ENCODE results near the gene MAP4K5. TPM values are rescaled to one million over a fixed set of nuclear protein-coding genes. Genes with fewer than 3 reads are reported as not detected.
A peak's percentile ranks its signal among the peaks of the same experiment; 100 is the strongest.

Gene MAP4K5
- total and polyA plus RNA-seq, 5 donors = 8.4 to 29.0 (median 20.4) TPM

GRCh38 chr14:50398189-50398580 lies 134.2 kb downstream of the MAP4K5 start:
- Histone ChIP-seq H3K4me3 (ENCODE audit: low read length) (no peak overlapping the region), H3K27me3 (ENCODE audit: control insufficient read depth, insufficient read depth) (no peaks in the 10 kb centered on the region), H3K9me3 (ENCODE audit: control insufficient read depth, low read length) (no peaks in the 10 kb centered on the region), H3K27ac (ENCODE audit: low read length) (no peak overlapping the region), H3K4me1 (ENCODE audit: control insufficient read depth, insufficient read depth, low read length) (no peaks in the 10 kb centered on the region)
- WGBS = 94% methylated on average over 2 of the region's 2 CpGs
- ATAC-seq (no peak), DNase-seq (no peak)
- intact Hi-C loops (cut with DNase I) = no loop called here

- Histone ChIP-seq H3K4me1 (ENCODE audit: control insufficient read depth, insufficient read depth, low read length) (no peaks in the 10 kb centered on the region), H3K27ac (ENCODE audit: low read length) (no peak overlapping the region), H3K9me3 (ENCODE audit: control insufficient read depth, low read length) (no peaks in the 10 kb centered on the region), H3K4me3 (ENCODE audit: low read length) (peak overlapping the region; percentile 73), H3K27me3 (ENCODE audit: control insufficient read depth, insufficient read depth) (no peaks in the 10 kb centered on the region)
- 13% methylated on average over 9 of the region's 9 CpGs for WGBS
- intact Hi-C loops (cut with DNase I) = no loop called here
- peak; percentile 57 to 59 for ATAC-seq
- DNase-seq = peak in 2 of 3 donors; percentile 28 to 51
Measured at GRCh38 chr14:50397390-50398188, 134.8 kb downstream of the MAP4K5 start.

- Histone ChIP-seq H3K4me3 (ENCODE audit: low read length) (peak within 1 kb of the TSS; percentile 73), H3K9me3 (ENCODE audit: control insufficient read depth, low read length) (no peaks in the 10 kb centered on the region), H3K27me3 (ENCODE audit: control insufficient read depth, insufficient read depth) (no peaks in the 10 kb centered on the region), H3K4me1 (ENCODE audit: control insufficient read depth, insufficient read depth, low read length) (no peaks in the 10 kb centered on the region), H3K27ac (ENCODE audit: low read length) (peak within 1 kb of the TSS; percentile 34)
- ATAC-seq (peak; percentile 94 to 96), DNase-seq (peak; percentile 63 to 89 (median 88))
- under 1% methylated on average over 77 of the region's 77 CpGs for WGBS
- intact Hi-C loops (cut with DNase I) = no loop called here
Measured at GRCh38 chr14:50396631-50397389, 135.6 kb downstream of the MAP4K5 start, which contains the start of gene CDKL1. Gene CDKL1 (minus strand): TSS chr14:50396881. CDS start chr14:50395868, 1,013 bp downstream.

GRCh38 chr14:50395448-50395847 lies 136.9 kb downstream of the MAP4K5 start:
- Histone ChIP-seq H3K27ac (ENCODE audit: low read length) (no peak overlapping the region), H3K4me1 (ENCODE audit: control insufficient read depth, insufficient read depth, low read length) (no peaks in the 10 kb centered on the region), H3K4me3 (ENCODE audit: low read length) (peak overlapping the region; percentile 73), H3K9me3 (ENCODE audit: control insufficient read depth, low read length) (no peaks in the 10 kb centered on the region), H3K27me3 (ENCODE audit: control insufficient read depth, insufficient read depth) (no peaks in the 10 kb centered on the region)
- DNase-seq = peak in 2 of 3 donors; percentile 51 to 73
- 76% methylated on average over 5 of the region's 5 CpGs for WGBS
- intact Hi-C loops (cut with DNase I) = no loop called here
- ATAC-seq = no peak

- no peaks in the 10 kb centered on the region for H3K9me3 ChIP-seq (ENCODE audit: control insufficient read depth, low read length)
- H3K4me3 ChIP-seq (ENCODE audit: low read length) = no peak overlapping the region
- DNase-seq = no peak
- H3K4me1 ChIP-seq (ENCODE audit: control insufficient read depth, insufficient read depth, low read length) = no peaks in the 10 kb centered on the region
- no peaks in the 10 kb centered on the region for H3K27me3 ChIP-seq (ENCODE audit: control insufficient read depth, insufficient read depth)
- WGBS = 96% methylated on average over 5 of the region's 5 CpGs
- intact Hi-C loops (cut with DNase I) = no loop called here
- no peak for ATAC-seq
- H3K27ac ChIP-seq (ENCODE audit: low read length) = no peak overlapping the region
Measured at GRCh38 chr14:50394713-50395112, 137.7 kb downstream of the MAP4K5 start.

- DNase-seq (no peak), ATAC-seq (no peak)
- intact Hi-C loops (cut with DNase I) = no loop called here
- H3K9me3 ChIP-seq (ENCODE audit: control insufficient read depth, low read length) = no peaks in the 10 kb centered on the region
- WGBS = 92% methylated on average over 9 of the region's 9 CpGs
- H3K27me3 ChIP-seq (ENCODE audit: control insufficient read depth, insufficient read depth) = no peaks in the 10 kb centered on the region
- no peak overlapping the region for H3K4me3 ChIP-seq (ENCODE audit: low read length)
- no peaks in the 10 kb centered on the region for H3K4me1 ChIP-seq (ENCODE audit: control insufficient read depth, insufficient read depth, low read length)
- no peak overlapping the region for H3K27ac ChIP-seq (ENCODE audit: low read length)
Measured at GRCh38 chr14:50389668-50390441, 142.5 kb downstream of the MAP4K5 start.

GRCh38 chr14:50388256-50388931 lies 144.0 kb downstream of the MAP4K5 start:
- intact Hi-C loops (cut with DNase I) = no loop called here
- WGBS = 74% methylated on average over 9 of the region's 9 CpGs
- peak in 1 of 2 donors; percentile 48 for ATAC-seq
- no peaks in the 10 kb centered on the region for H3K27me3 ChIP-seq (ENCODE audit: control insufficient read depth, insufficient read depth)
- no peaks in the 10 kb centered on the region for H3K9me3 ChIP-seq (ENCODE audit: control insufficient read depth, low read length)
- H3K4me1 ChIP-seq (ENCODE audit: control insufficient read depth, insufficient read depth, low read length) = no peaks in the 10 kb centered on the region
- DNase-seq = no peak
- H3K4me3 ChIP-seq (ENCODE audit: low read length) = no peak overlapping the region
- no peak overlapping the region for H3K27ac ChIP-seq (ENCODE audit: low read length)

GRCh38 chr14:50387548-50387947 lies 144.8 kb downstream of the MAP4K5 start:
- intact Hi-C loops (cut with DNase I) = no loop called here
- Histone ChIP-seq H3K27me3 (ENCODE audit: control insufficient read depth, insufficient read depth) (no peaks in the 10 kb centered on the region), H3K4me3 (ENCODE audit: low read length) (no peak overlapping the region), H3K4me1 (ENCODE audit: control insufficient read depth, insufficient read depth, low read length) (no peaks in the 10 kb centered on the region), H3K27ac (ENCODE audit: low read length) (no peak overlapping the region), H3K9me3 (ENCODE audit: control insufficient read depth, low read length) (no peaks in the 10 kb centered on the region)
- DNase-seq (no peak), ATAC-seq (no peak)
- 100% methylated on average over 1 of the region's 1 CpG for WGBS

GRCh38 chr14:50383618-50384225 lies 148.6 kb downstream of the MAP4K5 start:
- Histone ChIP-seq H3K9me3 (ENCODE audit: control insufficient read depth, low read length) (no peaks in the 10 kb centered on the region), H3K4me3 (ENCODE audit: low read length) (no peak overlapping the region), H3K27me3 (ENCODE audit: control insufficient read depth, insufficient read depth) (no peaks in the 10 kb centered on the region), H3K4me1 (ENCODE audit: control insufficient read depth, insufficient read depth, low read length) (no peaks in the 10 kb centered on the region), H3K27ac (ENCODE audit: low read length) (no peak overlapping the region)
- ATAC-seq (no peak), DNase-seq (no peak)
- intact Hi-C loops (cut with DNase I) = no loop called here
- WGBS = 50% methylated on average over 3 of the region's 3 CpGs

- no peak for ATAC-seq
- no peak for DNase-seq
- 97% methylated on average over 14 of the region's 14 CpGs for WGBS
- Histone ChIP-seq H3K4me3 (ENCODE audit: low read length) (no peak overlapping the region), H3K27ac (ENCODE audit: low read length) (no peak overlapping the region), H3K9me3 (ENCODE audit: control insufficient read depth, low read length) (no peaks in the 10 kb centered on the region), H3K27me3 (ENCODE audit: control insufficient read depth, insufficient read depth) (no peaks in the 10 kb centered on the region), H3K4me1 (ENCODE audit: control insufficient read depth, insufficient read depth, low read length) (no peaks in the 10 kb centered on the region)
- intact Hi-C loops (cut with DNase I) = no loop called here
Measured at GRCh38 chr14:50381823-50382287, 150.5 kb downstream of the MAP4K5 start.

All from right cardiac atrium (tissue), 5 donors.